22Rv1 (cell line): ENCODE data around the gene FER.

Experiments used
- H3K27ac ChIP-seq: fragments of 450-650 bp; 2 replicates; pipeline ENCODE4 v1.5.1; 2017
- CTCF ChIP-seq: fragments of 450-650 bp; IDR thresholded peaks from 2 replicates; pipeline ENCODE4 v1.5.1; 2017; ENCODE audit warnings: mild to moderate bottlenecking
- ZFX ChIP-seq: fragments of 450-650 bp; IDR thresholded peaks from 2 replicates; pipeline ENCODE4 v1.6.1; 2017; ENCODE audit warnings: antibody characterized with exemption, borderline replicate concordance

FER gene

GRCh38 chr5:108730617-108731340, 16.9 kb upstream of the FER start:
- H3K27ac ChIP-seq, result no peak overlapping the region
- TF ChIP-seq CTCF, result no peak
- TF ChIP-seq ZFX, result no peak

- no peak overlapping the region for H3K27ac ChIP-seq
- TF ChIP-seq CTCF, result no peak
- TF ChIP-seq ZFX, result no peak
These were observed 11.9 kb upstream of the FER start for GRCh38 chr5:108735790-108736189.

GRCh38 chr5:108736855-108737254, 10.8 kb upstream of the FER start:
- TF ChIP-seq ZFX, result no peak
- no peak for TF ChIP-seq CTCF

GRCh38 chr5:108739376-108739775, 8.3 kb upstream of the FER start:
- TF ChIP-seq CTCF (no peak), ZFX (no peak)
- no peak overlapping the region for H3K27ac ChIP-seq

More at GRCh38 chr5:108736855-108737254, 10.8 kb upstream of the FER start:
- no peak overlapping the region for H3K27ac ChIP-seq

DNA sequence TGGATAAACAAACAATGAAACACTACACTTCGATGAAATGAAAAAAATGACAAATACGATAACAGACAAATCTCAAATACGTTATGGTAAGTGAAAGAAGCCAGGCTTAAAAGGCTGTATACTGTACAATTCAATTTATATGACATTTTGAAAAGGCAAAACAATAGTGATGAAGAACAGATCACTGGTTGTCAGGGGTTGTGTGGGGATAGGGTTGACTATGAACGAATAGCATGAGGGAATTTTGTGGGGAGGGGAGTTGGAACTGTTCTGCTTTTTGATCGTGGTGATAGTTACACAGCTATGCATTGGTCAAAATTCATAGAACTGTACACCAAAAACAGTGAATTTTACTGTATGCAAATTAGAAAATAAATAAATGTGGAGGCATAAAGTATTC, 7.8 kb upstream of the FER start:
- H3K27ac ChIP-seq, result no peak overlapping the region
- TF ChIP-seq ZFX (no peak), CTCF (no peak)

- TF ChIP-seq ZFX (no peak), CTCF (no peak)
- H3K27ac ChIP-seq, result no peak overlapping the region
These were observed 4.4 kb upstream of the FER start for GRCh38 chr5:108743319-108743718.

DNA sequence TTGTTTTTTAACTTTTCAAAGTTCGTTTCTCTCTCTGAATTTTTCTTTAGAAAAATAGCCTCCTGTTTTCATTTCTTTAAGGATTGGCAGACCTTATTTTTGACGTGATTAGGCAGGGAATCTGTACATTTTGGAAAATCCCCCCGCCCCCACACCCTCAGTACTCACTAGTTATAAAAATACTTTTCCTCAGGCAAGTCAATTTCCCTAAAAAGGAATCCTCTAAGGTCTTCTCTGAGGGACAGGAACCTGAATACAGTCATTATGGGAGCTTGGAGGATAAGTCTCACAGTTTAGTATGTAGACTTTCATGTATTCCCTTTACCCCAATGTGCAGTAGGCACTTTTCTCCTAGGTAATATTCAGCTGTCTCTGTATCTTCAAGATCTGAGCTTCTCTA, 3.9 kb upstream of the FER start:
- no peak for TF ChIP-seq ZFX
- no peak for TF ChIP-seq CTCF
- no peak overlapping the region for H3K27ac ChIP-seq
